HuH-7.5 (cell line): ENCODE results near the gene INSIG2.

ENCODE experiments used
- DNase-seq: peaks from one replicate; pipeline ENCODE4 v3.0.0; 2011; ENCODE audit warnings: low spot score

The INSIG2 gene

DNA sequence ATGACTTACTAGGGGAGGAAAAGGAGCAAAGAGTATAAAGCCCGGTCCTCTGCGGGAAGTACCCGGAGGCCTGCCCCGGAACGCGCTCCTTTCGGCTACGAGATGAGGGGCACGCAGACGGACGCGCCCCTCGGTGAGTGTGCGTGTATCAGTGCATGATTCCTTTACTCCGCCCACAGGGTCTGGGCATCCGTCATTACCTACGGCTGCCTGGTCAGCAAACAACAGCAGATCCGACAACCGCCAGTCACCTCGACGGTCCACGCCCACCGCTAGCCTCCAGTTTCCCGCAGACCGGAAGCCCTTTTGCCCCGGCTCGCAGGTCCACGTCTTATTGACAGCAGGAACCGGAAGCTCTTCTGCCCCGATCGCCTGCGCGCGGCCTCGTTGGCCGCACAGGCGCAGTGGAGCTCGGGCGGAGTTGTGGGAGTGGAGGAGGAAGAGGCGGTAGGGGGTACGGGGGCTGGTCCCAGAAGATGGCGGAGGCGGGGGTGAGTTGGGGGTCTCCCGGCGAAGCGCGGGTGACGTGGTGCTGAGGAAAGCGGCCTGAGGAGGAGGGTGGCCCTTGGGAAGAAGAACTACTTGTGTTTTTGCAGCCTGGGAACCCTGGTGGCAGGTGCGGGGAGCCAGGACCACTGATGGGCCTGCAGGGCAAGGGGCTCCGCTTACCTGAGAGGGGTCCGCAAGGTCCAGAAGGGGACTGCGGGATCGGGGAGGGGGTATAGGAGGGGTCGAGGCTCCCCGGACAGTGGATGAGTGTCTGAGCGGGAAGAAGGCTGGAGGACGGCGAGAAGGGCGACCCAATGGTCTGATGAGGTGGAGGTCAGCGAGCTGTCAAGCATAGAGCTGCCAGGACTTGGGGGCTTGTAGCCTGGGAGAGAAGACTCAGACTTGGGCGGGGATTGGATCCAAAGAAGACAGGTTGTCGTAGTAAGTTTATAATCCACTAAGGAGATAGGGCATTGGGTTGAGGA lies at the start of gene INSIG2:
Gene INSIG2 (plus strand): TSS at position 421 of the 974 bp plus-strand sequence. CDS start 8,086 bp downstream, outside the sequence.
- DNase-seq = peak; percentile 64

DNA sequence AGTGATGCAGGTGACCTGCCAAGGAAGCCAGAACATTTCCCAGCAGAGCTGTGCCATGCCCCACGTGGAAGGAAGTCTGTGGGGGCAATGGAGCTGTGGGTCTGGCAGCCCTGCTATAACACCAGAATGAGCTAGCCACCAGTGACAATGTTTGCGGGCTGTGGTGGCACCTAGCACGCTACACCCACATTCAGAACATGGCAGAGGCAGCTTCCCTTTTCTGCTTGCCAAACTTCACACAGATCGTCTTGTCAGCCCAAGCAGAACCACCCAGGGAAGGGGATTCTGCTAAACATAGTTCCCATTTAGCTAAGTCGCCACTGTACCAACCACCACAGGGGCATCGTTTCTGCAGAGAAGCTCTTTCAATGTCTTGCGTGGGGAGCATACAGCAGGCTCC lies 47.4 kb upstream of the INSIG2 start:
- DNase-seq = no peak

DNA sequence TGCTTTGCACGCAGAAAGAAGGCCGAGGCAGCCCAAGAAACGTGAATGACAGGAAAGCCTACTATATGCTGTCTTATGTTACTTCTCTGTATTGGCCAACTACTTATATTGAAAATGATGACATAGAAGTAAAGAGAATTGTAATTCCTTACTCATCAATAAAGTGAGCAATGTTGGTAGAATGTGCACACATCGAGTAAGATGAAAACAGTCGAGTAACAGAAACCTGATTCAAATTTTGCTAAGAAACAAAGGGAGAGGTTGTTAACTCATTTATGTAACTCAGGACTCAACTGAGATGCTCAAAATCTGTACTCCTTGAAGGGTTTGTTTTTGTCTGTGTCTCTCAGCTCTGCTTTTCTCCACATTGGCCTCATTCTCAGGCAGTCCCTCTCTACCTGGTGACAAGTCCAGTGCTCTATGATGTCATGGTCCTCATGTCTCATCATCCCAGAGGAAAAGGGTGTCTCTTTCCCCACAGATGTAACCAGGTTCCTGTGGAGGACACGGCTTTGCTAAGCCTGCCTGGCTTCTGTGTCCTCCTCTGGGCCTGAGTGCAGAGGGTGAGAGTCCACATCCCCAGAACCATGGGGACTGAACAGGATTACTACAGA lies 44.1 kb upstream of the INSIG2 start:
- no peak for DNase-seq

DNA sequence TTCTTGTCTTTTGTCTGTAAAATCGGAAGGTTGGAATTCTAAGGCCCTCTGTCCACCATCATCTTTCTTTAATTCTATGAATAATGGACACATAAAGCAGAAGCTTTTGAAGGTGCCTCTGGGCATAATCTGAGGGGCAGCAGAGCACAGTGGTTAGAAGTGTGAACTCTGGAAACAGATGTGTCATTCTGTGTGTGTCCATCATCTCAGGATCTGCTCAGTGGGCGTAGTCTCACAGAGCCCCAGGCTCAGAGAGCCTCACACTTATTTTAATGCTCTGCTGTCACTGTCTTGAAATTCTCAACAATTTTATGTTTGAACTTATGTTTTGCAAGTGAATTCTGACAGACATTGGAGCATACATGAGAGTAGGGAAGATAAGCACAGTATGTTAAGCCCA lies 43.4 kb upstream of the INSIG2 start:
- DNase-seq = no peak

DNA sequence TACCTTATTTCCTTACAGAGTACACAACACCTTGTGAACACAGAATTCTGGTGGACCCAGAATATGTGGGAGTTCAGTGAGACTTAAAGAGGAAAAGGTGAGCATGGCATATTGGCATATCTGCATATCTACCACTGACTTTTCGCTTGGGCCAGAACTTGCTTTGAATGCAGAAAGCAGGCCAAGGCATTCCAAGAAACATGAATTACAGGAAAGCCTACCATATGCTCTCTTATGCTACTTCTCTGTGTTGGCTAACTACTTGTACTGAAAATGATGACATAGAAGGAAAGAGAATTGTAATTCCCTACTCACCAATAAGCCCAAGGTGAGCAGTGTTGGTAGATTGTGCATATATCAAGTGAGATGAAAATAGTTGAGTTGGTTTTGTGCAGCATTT lies 43.0 kb upstream of the INSIG2 start:
- DNase-seq = no peak

DNA sequence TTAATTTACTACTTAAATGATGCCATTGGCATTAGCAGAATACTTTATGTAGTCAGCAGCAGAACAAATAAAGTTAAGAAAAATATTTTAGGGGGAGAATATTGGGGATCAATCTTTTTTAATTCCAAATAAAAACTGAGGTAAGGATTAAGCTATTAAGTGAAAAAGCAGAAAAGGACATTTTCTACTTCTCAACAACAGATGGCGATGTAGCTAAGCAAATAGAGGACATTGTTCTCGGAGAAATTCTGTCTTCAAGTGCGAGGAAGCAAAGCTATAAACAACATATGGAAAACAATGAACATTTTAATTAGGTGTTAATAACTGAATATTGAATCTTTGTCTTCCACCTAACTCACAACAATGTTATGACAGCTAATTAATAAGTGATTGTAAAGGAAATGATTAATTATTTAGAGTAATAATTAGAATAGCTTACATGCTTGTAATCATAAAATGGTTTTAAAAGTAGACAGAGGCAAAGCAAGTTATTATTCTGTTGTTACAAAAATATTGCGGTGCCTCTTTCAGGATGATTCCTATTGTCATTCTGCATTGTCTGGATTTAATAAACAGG lies 41.5 kb upstream of the INSIG2 start:
- no peak for DNase-seq

DNA sequence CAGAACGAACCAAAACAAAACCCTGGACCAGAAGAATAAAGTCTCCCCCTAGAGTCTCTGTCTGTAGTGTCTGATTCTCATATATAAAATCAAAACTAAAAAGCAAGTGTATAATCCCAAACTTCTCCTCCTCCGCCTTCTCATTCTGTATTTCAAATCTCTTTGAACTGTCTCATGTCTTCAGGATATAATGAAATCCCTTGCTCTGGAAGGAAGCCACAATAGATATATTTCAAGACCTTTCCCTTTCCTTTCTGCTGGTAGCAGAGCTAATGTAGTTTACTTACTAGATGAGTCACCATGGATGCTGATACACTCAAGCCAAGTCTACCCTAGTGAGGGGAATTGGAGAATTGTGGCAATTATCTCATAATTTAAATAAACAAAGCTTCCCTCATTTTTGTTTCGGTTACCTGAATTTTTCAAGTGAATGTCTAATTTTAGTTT lies 40.9 kb upstream of the INSIG2 start:
- no peak for DNase-seq

DNA sequence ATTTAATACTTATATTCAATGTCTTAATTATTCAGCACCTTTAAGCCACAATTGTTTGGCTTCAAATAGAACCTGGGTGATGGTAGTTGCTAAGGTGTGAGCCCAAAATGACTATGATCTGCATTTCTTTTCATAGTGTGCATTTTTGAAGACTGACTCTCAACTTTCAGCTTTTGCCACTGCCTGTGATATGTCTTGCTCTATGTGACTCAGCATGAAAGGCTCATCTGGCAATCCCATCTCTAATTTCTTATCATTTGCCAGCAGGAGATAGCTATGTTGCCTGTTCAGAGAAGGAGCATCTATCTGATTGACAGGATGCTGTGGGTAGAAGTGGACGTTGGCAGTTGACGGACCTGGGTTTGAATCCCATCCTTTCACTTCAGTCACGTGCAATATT lies 39.9 kb upstream of the INSIG2 start:
- no peak for DNase-seq

DNA sequence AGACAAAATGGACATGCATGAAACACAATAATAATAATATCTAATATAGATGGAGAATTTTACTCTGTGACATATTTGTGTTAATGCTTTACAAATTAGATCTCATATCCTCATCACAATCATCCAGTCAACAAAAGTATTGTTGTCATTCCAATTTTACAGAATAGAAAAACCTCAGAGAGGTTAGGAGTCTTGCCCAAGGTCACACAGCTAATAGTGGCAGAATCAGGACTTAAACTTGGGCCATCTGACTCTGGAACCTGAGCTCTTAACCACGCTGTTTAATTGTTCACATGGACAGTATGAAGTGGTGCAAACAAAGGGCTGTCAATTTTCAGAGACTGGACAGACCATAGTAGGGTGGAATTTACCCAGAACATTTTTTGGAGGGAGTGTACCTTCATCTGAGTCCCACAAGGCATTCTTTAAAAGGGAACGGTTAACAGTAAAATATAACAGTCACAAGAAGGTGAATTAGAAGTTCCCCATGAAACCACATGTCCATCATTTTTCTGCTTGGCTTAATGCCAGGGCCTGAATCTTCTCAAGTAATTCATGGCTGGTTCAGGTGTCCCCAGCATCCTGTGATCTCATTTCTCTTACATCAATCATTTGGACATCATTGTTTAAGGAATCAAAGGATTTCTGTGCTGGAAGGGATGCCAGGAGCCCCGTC lies 39.0 kb upstream of the INSIG2 start:
- no peak for DNase-seq

DNA sequence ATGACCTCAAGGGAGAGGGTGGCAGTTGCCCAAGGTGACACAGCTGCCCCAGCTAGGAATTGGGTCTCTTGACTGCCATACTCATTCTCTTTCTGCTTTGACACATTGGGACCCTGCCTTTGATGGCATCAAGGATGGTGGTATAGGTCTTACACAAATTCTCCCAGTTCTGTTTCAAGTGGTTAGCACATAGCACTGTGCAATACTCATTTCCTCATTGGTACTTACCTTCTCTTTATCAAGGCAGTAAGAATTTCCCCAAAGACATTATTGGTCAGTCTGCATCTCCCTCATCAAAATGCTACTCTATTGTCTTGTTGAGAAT lies 38.5 kb upstream of the INSIG2 start:
- no peak for DNase-seq

DNA sequence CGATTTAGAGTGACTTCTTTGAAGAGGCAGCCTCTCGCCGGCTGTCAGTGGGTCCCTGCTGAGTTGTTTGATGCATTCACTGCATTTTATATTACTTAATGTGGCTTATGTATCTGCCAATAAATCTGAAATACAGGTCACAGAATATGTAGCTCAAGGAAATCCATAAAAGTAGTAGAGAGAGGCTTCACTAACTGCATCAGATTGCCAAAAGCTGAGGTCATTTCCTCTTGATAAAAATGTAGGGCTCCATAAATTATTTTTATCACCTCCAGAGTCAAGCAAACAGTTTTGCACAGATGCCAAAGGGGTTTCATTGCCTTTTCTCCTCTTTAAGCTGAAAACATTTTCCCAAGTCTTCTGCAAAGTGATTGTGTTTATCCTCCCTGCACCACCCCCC lies 37.9 kb upstream of the INSIG2 start:
- no peak for DNase-seq

DNA sequence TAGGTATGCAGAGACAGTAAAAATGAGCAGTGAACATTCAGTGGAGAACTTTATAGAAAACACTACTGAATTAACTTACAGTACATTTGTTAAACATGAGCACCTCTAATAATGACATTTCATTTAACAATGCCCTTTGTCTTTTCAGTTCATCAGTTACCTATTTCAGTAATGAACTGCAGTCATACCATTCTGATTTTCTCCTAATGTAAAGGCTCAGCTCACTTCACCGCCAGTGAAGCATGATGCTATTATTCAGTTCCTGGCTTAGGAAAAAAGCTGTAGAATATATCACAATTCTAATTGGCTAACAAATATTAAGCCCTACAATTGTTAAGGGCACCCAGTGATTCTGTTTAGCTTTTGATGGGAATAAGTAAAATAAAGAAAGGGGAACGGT lies 37.3 kb upstream of the INSIG2 start:
- DNase-seq = no peak

DNA sequence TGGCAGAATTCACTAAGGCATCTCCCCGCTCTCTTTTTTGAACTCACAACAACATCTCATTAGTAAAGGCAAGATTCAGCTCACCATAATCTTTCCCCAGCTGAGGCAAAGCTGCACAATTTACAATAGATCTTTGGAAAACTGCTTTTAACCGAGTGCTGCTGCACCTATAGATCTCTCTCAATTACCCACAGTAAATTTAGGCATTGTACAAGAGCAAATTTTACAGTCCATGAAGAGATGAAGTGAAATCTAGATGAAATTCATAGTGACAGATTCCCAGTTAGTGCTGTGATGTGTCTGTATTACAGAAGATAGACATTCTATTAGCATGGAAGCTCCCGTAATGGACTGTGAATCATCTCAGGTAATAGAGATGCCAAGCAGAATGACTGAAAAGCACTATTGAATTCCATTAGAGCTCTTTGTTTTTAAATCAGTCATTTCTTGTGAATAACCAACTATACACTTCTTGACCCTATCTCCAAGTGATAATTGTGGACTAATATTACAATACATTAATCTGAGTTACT lies 36.4 kb upstream of the INSIG2 start:
- DNase-seq = no peak

DNA sequence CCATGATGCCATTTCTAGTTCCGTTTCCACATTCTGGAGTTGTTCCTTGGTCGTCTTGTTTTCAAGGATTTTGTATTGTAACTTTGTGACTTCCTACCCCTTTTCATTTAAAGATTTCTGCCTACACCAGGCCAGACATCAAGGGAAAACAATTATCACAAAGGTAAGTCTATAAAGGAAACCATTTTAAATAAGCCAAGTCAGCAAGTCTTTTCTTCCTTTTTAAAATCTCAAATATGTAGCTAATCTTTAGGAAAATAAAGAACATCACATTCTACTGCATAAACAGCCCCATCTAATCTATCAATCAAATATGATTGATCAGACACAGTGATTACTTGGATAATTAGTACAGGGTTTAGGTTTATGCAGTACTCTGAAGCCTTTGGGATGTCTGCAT lies 35.8 kb upstream of the INSIG2 start:
- DNase-seq = no peak

DNA sequence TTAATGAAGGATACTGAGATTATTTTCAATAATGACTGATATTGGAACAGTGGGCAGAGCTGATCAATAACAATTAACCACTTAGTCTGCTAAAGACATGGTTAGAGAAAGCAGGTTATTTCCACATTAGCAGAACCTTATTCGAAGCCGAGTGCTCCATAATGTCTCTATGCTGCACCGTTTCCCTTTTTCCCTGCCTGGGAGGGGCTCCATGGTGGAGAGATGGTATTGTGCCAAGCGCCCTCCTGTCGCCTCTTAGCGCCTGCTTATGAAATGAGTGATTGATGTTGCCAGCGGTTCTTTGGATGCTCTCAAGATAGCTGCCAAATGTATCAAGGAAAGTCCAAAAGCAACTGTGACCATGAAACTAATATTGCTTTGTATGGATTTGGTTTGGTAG lies 34.6 kb upstream of the INSIG2 start:
- DNase-seq = no peak

DNA sequence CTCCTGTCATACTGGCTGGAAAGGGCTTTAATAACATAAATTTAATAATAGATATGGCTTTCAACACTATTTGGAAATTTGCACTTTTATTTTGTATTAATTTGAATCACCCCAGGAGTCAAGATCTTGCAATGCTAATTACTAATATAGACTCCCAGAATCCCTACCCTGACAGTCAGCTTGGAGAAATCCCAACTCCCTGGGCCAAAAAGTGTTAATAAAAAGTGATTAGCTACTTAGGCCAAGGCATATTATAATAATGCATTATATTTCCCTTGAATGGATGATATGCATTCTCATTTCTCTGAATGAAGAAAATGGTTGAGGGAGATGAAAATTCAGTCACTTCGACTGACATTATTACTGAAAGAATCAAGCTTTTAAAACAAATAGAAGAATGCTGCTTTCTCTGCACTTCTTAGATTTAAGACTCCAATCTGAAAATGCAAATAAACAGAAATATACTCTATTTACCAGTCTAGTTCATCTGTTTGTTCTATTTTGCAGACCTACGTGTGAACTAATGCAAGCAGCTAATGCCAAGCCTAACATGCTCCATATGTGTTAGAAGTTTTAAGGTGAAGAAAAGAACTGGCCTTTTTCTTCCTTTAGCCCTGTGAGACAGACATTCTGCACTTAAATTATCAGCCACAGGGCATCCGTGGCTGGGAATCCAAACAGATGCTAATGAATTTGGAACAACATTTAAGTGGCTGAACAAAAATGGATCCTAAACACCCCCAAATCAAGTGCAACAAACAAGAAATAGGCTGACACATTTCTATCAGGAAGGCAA lies 33.9 kb upstream of the INSIG2 start:
- DNase-seq = no peak

DNA sequence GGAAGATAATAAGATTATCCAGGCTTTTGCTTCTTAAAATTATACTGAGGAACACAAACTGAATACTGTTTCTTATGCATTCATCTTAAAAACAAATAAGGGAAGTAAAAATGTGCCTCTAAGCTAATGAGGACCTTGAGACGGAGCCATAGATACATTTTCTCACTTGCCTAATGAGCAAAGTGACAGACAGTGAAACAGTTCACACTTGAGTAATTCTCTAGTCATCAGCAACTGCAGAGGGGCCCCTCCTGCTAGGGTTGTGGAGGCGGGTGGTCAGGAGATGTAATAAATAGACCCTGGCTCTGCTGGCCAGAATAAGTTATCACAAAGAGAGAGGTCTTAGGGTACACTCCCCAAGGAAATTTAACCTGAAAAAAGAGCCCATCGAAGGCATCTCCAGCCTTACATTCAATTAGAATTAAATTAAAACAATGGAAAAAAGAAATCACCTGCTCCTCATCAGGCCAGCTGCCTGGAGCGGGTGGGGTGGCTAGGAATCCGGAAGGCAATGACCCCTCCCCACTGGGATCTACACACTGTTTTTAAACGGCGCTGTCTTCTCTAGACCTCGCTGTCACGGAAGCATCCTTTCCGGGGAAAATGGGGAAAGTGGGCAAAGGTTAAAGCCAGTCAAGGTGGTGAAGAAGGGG lies 32.6 kb upstream of the INSIG2 start:
- no peak for DNase-seq

DNA sequence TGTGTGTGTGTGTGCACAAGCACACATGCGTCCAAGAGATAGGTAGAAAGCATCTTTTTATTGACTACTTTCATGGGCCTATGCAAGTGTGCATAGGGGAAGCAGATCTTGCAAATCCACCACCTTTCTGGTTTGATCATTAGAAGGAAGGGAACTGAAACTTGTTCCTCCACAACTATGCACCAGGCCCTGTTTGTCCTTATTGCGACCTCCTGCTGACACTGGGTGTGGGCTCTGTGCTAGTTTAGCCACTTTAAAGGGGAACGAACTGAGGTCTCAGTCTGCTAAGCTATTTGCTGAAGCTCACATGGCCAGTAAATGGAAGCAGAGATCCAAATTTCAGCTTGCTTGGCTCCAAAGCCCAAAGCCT lies 32.1 kb upstream of the INSIG2 start:
- DNase-seq = no peak

DNA sequence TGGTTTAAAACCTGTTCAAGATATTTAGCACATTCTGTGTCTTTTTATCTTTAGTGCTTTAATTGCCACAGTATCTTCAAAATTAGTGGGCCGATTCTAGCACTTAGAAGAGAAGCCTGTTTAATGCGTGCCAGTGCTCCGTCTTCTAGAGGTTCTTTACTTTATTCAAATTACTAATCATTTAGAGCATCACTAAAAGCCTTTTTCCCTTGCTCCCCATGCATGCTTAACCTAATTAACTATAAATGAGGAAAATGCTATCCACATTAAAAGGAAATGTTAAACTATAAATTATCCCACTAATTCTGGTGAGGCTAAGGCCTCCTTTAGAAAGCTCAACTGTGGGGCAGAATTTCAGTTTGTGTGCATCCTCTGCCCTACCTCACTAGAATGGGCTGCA lies 31.5 kb upstream of the INSIG2 start:
- DNase-seq = no peak

DNA sequence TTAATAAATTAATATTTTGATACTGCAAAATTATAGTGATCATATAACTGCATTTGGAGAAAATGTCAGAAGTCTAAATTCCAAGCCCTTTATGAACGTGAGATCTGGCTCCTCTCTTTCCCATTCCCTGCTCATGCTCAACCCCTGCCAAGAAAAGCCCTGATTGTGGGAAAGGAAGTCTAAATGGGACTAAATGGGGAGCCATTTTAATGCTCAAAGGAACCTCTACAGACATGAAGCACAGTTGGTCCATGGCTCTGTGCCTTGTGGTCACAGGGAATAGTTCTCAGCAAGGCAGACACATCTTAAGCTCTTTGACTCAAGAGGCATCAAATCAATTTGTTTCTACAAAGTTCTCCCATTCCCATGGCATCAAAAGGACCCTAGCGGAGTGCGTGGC lies 29.3 kb upstream of the INSIG2 start:
- DNase-seq = no peak

DNA sequence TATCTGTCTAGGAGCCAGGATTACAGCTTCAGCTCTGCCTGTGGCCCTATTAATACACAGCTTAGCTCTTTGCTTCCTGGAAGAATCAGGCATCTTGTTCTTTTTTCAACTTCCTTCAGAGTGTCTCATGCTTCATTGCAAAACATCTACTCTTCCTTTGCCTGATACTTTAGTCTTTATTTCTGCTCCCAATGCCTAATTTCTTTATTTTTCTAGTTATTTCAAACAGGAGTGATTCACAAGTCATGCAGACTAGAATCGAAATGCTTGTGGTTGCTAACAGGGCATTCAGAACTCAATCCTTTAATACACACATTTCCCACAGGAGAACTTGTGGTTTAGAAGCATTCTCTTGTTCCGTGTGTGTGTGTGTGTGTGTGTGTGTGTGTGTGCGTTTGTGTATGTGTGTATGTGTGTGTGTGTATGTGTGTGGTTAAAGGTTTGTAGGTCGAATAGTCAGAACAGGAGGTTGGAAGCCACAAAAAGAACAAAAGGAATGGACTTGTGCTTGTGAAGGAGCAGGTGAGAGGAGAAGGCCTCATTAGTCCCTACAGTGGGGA lies 28.3 kb upstream of the INSIG2 start:
- no peak for DNase-seq
